ENCODE data around the gene CAPN11. TPM values are rescaled to one million over a fixed set of nuclear protein-coding genes. Genes with fewer than 3 reads are reported as not detected.

CAPN11 gene
- polyA plus RNA-seq, 1 donor from 2014 or later = not detected

DNA sequence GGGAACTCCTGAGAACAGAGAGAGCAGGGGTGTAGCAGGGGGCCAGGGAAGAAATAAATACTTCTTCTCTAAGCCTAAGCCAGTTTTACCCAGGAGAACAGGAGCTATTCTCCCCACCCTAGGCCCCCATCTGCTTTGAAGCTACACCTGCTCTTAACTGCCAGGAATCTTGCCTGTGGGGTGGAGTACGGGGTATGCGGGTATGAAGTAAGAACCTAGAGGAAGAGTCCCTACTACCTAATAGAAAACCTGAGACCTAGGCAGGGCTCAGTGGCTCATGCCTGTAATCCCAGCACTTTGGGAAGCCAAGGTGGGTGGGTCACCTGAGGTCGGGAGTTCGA, 66.3 kb downstream of the CAPN11 start:
- H3K4me3 ChIP-seq (ENCODE audit: low read length) = peak overlapping the region; percentile 77
- H3K27ac ChIP-seq (ENCODE audit: low read length) = no peak overlapping the region
- no peak overlapping the region for H3K9ac ChIP-seq (ENCODE audit: low read length)
- no peaks in the 10 kb centered on the region for H3K9me2 ChIP-seq (ENCODE audit: insufficient read depth, low read length)
- H3K79me2 ChIP-seq (replicated peaks; ENCODE audit: insufficient read depth, low read length) = peaks cover 3% of the 10 kb centered on the region
- no peaks in the 10 kb centered on the region for H3K27me3 ChIP-seq (ENCODE audit: insufficient read depth, low read depth, low read length)
- H3K36me3 ChIP-seq (ENCODE audit: insufficient read depth, low read length) = no peaks in the 10 kb centered on the region
- H3F3A ChIP-seq (ENCODE audit: insufficient read depth, low read length, poor library complexity, severe bottlenecking) = no peaks in the 10 kb centered on the region
- no peak overlapping the region for H3K4me2 ChIP-seq (ENCODE audit: low read length)
- no peak overlapping the region for H2AFZ ChIP-seq (ENCODE audit: low read depth, low read length)
- no peaks in the 10 kb centered on the region for H4K20me1 ChIP-seq (ENCODE audit: insufficient read depth)
- TF ChIP-seq MXI1 (conservative IDR thresholded peaks at IDR 0.05; ENCODE audit: poor library complexity, severe bottlenecking) (no peak), TAF1 (IDR thresholded peaks at IDR 0.05; ENCODE audit: low read depth) (no peak), EP300 (conservative IDR thresholded peaks at IDR 0.05; ENCODE audit: poor library complexity, severe bottlenecking) (no peak), POLR2AphosphoS5 (IDR thresholded peaks at IDR 0.05) (no peak), RAD21 (conservative IDR thresholded peaks at IDR 0.05) (no peak), SMC3 (conservative IDR thresholded peaks at IDR 0.05; ENCODE audit: poor library complexity) (no peak), EZH2 (IDR thresholded peaks at IDR 0.05; ENCODE audit: borderline replicate concordance, insufficient read depth, low read length, poor library complexity, severe bottlenecking) (no peak)
- TF ChIP-seq, protein P1, sequence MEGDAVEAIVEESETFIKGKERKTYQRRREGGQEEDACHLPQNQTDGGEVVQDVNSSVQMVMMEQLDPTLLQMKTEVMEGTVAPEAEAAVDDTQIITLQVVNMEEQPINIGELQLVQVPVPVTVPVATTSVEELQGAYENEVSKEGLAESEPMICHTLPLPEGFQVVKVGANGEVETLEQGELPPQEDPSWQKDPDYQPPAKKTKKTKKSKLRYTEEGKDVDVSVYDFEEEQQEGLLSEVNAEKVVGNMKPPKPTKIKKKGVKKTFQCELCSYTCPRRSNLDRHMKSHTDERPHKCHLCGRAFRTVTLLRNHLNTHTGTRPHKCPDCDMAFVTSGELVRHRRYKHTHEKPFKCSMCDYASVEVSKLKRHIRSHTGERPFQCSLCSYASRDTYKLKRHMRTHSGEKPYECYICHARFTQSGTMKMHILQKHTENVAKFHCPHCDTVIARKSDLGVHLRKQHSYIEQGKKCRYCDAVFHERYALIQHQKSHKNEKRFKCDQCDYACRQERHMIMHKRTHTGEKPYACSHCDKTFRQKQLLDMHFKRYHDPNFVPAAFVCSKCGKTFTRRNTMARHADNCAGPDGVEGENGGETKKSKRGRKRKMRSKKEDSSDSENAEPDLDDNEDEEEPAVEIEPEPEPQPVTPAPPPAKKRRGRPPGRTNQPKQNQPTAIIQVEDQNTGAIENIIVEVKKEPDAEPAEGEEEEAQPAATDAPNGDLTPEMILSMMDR (IDR thresholded peaks at IDR 0.05; ENCODE audit: poor library complexity, severe bottlenecking) = no peak
- TF ChIP-seq, protein P2, sequence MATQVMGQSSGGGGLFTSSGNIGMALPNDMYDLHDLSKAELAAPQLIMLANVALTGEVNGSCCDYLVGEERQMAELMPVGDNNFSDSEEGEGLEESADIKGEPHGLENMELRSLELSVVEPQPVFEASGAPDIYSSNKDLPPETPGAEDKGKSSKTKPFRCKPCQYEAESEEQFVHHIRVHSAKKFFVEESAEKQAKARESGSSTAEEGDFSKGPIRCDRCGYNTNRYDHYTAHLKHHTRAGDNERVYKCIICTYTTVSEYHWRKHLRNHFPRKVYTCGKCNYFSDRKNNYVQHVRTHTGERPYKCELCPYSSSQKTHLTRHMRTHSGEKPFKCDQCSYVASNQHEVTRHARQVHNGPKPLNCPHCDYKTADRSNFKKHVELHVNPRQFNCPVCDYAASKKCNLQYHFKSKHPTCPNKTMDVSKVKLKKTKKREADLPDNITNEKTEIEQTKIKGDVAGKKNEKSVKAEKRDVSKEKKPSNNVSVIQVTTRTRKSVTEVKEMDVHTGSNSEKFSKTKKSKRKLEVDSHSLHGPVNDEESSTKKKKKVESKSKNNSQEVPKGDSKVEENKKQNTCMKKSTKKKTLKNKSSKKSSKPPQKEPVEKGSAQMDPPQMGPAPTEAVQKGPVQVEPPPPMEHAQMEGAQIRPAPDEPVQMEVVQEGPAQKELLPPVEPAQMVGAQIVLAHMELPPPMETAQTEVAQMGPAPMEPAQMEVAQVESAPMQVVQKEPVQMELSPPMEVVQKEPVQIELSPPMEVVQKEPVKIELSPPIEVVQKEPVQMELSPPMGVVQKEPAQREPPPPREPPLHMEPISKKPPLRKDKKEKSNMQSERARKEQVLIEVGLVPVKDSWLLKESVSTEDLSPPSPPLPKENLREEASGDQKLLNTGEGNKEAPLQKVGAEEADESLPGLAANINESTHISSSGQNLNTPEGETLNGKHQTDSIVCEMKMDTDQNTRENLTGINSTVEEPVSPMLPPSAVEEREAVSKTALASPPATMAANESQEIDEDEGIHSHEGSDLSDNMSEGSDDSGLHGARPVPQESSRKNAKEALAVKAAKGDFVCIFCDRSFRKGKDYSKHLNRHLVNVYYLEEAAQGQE (IDR thresholded peaks at IDR 0.05; ENCODE audit: borderline replicate concordance) = no peak
- no peaks in the 10 kb centered on the region for H3K9me3 ChIP-seq (ENCODE audit: low read length)

DNA sequence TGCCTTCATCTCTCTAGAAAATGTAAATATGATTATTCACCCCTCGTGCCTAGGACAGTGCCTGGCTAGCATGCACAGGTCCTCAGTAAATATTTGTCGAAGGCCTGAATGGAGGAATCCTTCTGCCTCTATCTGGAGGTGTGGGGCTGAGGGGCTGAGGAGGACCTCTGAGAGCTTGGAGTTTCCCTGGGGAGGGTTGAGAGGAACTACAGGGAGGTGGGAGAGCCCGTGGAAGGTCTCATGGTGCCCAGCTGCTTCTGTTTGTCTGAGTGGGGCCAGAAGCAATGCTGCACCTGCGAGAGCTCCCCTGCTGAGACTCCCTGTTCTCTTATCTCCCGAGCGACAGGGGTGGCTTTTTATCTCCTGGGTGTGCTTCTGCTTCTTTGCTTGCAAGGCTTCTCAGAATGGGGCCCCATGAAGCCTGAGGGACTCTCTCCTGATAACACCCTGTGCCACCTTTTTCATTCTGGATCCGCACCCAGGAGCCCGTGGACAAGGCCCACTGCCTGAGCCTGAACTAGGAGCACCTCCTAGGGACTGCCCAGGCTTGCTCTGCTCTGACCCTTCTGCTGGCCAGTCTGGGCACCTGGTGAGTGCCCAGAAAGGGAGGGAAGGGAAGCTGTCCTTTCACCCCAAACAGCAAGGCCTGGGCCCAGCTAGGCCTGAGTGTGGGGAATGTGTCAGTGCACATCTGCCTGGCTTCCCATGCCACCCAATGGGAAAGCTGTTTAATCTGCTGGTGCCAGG, 67.1 kb downstream of the CAPN11 start:
- Histone ChIP-seq H3K9me2 (ENCODE audit: insufficient read depth, low read length) (no peaks in the 10 kb centered on the region), H3K36me3 (ENCODE audit: insufficient read depth, low read length) (no peaks in the 10 kb centered on the region), H3K27me3 (ENCODE audit: insufficient read depth, low read depth, low read length) (no peaks in the 10 kb centered on the region), H3K27ac (ENCODE audit: low read length) (peak overlapping the region; percentile 75), H3F3A (ENCODE audit: insufficient read depth, low read length, poor library complexity, severe bottlenecking) (no peaks in the 10 kb centered on the region), H3K79me2 (replicated peaks; ENCODE audit: insufficient read depth, low read length) (peaks cover 3% of the 10 kb centered on the region), H3K9ac (ENCODE audit: low read length) (peak overlapping the region; percentile 62), H3K4me3 (ENCODE audit: low read length) (peak overlapping the region; percentile 57), H3K4me2 (ENCODE audit: low read length) (peak overlapping the region; percentile 65), H4K20me1 (ENCODE audit: insufficient read depth) (no peaks in the 10 kb centered on the region), H3K9me3 (ENCODE audit: low read length) (no peaks in the 10 kb centered on the region), H2AFZ (ENCODE audit: low read depth, low read length) (no peak overlapping the region)
- TF ChIP-seq EZH2 (IDR thresholded peaks at IDR 0.05; ENCODE audit: borderline replicate concordance, insufficient read depth, low read length, poor library complexity, severe bottlenecking) (no peak), TAF1 (IDR thresholded peaks at IDR 0.05; ENCODE audit: low read depth) (no peak), SMC3 (conservative IDR thresholded peaks at IDR 0.05; ENCODE audit: poor library complexity) (no peak)
- TF ChIP-seq, protein P1 (IDR thresholded peaks at IDR 0.05; ENCODE audit: poor library complexity, severe bottlenecking) = no peak
- TF ChIP-seq, protein P2 (IDR thresholded peaks at IDR 0.05; ENCODE audit: borderline replicate concordance) = no peak

Data from neural cell (in vitro differentiated cells).